ENCODE measurements around the gene PSMB5.
A peak's percentile ranks its signal among the peaks of the same experiment; 100 is the strongest.
"Not testable (repeated sequence)": the region's sequence is repeated elsewhere in the genome, so short reads cannot be mapped to it uniquely, and the experiment has no call there.

The PSMB5 gene

GRCh38 chr14:23015618-23016017 is 19.1 kb downstream of the PSMB5 start:
- DNase-seq (ENCODE audit: low spot score) = no peak

- not testable (repeated sequence) for DNase-seq (ENCODE audit: low spot score)
These were observed 21.0 kb downstream of the PSMB5 start for GRCh38 chr14:23013749-23014054.

GRCh38 chr14:23013054-23013748 is 21.5 kb downstream of the PSMB5 start:
- DNase-seq (ENCODE audit: low spot score) = no peak

GRCh38 chr14:23009939-23010726 is 24.6 kb downstream of the PSMB5 start, which contains the start of gene C14orf93:
C14orf93 (minus strand) TSS chr14:23010143; CDS start chr14:22999023, 11,120 bp downstream.
- peak; percentile 81 for DNase-seq (ENCODE audit: low spot score)

- DNase-seq (ENCODE audit: low spot score) = no peak
These were observed 25.2 kb downstream of the PSMB5 start for GRCh38 chr14:23009483-23009938.

GRCh38 chr14:23008831-23009230 is 25.9 kb downstream of the PSMB5 start:
- DNase-seq (ENCODE audit: low spot score) = no peak

- peak; percentile 98 for DNase-seq (ENCODE audit: low spot score)
These were observed 27.9 kb downstream of the PSMB5 start for GRCh38 chr14:23006544-23007419.

- DNase-seq (ENCODE audit: low spot score) = peak; percentile 25
These were observed 28.5 kb downstream of the PSMB5 start for GRCh38 chr14:23006188-23006534.

GRCh38 chr14:23005451-23006187 is 29.1 kb downstream of the PSMB5 start:
- DNase-seq (ENCODE audit: low spot score) = no peak

- not testable (repeated sequence) for DNase-seq (ENCODE audit: low spot score)
These were observed 30.4 kb downstream of the PSMB5 start for GRCh38 chr14:23004274-23004673.

GRCh38 chr14:23002592-23002991 is 32.1 kb downstream of the PSMB5 start:
- no peak for DNase-seq (ENCODE audit: low spot score)

- DNase-seq (ENCODE audit: low spot score) = no peak
These were observed 33.8 kb downstream of the PSMB5 start for GRCh38 chr14:23000860-23001259.

- DNase-seq (ENCODE audit: low spot score) = no peak
These were observed 36.2 kb downstream of the PSMB5 start for GRCh38 chr14:22998329-22999012.

- no peak for DNase-seq (ENCODE audit: low spot score)
These were observed 36.9 kb downstream of the PSMB5 start for GRCh38 chr14:22997676-22998323.

GRCh38 chr14:22996768-22997654 is 37.7 kb downstream of the PSMB5 start:
- DNase-seq (ENCODE audit: low spot score) = no peak

GRCh38 chr14:22995889-22996625 is 38.6 kb downstream of the PSMB5 start:
- DNase-seq (ENCODE audit: low spot score) = no peak

GRCh38 chr14:22994762-22995275 is 39.9 kb downstream of the PSMB5 start:
- peak; percentile 37 for DNase-seq (ENCODE audit: low spot score)

- no peak for DNase-seq (ENCODE audit: low spot score)
These were observed 41.2 kb downstream of the PSMB5 start for GRCh38 chr14:22993517-22993916.

- no peak for DNase-seq (ENCODE audit: low spot score)
These were observed 42.8 kb downstream of the PSMB5 start for GRCh38 chr14:22991852-22992251.

All from hematopoietic multipotent progenitor cell treated with erythropoietin and hydrocortisone succinate and interleukin-3 and kit ligand, for 15 days (in vitro differentiated cells).